ENCODE measurements around the gene CRIP3.
A peak's percentile ranks its signal among the peaks of the same experiment; 100 is the strongest.

DNA sequence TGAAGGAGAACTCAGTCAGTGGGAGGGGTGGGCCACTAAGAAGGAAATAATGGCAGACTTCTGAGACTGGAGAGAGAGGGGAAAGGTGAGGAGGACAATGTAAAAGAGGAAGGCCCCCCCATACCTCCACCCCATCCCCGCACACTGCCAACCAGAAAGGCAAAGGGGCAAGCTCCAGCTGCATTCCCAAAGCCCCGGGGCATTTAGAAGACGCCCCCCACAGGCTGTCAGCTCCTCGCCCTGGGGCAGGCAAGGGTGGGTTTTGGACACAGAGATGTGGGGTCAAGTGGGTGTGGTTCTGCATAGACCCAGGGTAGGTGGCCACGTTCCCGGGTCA is 31.4 kb downstream of the CRIP3 start:
- TF ChIP-seq, protein P1, sequence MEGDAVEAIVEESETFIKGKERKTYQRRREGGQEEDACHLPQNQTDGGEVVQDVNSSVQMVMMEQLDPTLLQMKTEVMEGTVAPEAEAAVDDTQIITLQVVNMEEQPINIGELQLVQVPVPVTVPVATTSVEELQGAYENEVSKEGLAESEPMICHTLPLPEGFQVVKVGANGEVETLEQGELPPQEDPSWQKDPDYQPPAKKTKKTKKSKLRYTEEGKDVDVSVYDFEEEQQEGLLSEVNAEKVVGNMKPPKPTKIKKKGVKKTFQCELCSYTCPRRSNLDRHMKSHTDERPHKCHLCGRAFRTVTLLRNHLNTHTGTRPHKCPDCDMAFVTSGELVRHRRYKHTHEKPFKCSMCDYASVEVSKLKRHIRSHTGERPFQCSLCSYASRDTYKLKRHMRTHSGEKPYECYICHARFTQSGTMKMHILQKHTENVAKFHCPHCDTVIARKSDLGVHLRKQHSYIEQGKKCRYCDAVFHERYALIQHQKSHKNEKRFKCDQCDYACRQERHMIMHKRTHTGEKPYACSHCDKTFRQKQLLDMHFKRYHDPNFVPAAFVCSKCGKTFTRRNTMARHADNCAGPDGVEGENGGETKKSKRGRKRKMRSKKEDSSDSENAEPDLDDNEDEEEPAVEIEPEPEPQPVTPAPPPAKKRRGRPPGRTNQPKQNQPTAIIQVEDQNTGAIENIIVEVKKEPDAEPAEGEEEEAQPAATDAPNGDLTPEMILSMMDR (IDR thresholded peaks at IDR 0.05; ENCODE audit: control extremely low read depth in 1 of 3, insufficient read depth in 1 of 3, low read depth in 1 of 3, low read length in 3 of 3), result peak in 1 of 3 experiments; percentile 2; a peak in 1 of 4 replicates
- TF ChIP-seq CHD1 (IDR thresholded peaks at IDR 0.05; ENCODE audit: low read depth, low read length) (no peak), YY1 (IDR thresholded peaks at IDR 0.05; ENCODE audit: low read depth, low read length) (no peak), RFX5 (IDR thresholded peaks at IDR 0.05; ENCODE audit: borderline replicate concordance, low read depth, low read length) (no peak), TCF12 (IDR thresholded peaks at IDR 0.05; ENCODE audit: low read depth, low read length) (no peak), SUZ12 (IDR thresholded peaks at IDR 0.05; ENCODE audit: low read length) (no peak), EZH2 (IDR thresholded peaks at IDR 0.05; ENCODE audit: low read depth, low read length, severe bottlenecking) (no peak), ZNF274 (IDR thresholded peaks at IDR 0.05; ENCODE audit: borderline replicate concordance, extremely low read depth, low read length) (no peak), POLR2AphosphoS5 (IDR thresholded peaks at IDR 0.05; ENCODE audit: low read depth, low read length) (no peak), BACH1 (IDR thresholded peaks at IDR 0.05; ENCODE audit: low read length) (no peak)
- TF ChIP-seq, protein P2, sequence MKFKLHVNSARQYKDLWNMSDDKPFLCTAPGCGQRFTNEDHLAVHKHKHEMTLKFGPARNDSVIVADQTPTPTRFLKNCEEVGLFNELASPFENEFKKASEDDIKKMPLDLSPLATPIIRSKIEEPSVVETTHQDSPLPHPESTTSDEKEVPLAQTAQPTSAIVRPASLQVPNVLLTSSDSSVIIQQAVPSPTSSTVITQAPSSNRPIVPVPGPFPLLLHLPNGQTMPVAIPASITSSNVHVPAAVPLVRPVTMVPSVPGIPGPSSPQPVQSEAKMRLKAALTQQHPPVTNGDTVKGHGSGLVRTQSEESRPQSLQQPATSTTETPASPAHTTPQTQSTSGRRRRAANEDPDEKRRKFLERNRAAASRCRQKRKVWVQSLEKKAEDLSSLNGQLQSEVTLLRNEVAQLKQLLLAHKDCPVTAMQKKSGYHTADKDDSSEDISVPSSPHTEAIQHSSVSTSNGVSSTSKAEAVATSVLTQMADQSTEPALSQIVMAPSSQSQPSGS (IDR thresholded peaks at IDR 0.05; ENCODE audit: low read length), result no peak
